Measurements from ENCODE around the gene ADAM10.

ADAM10 gene

DNA sequence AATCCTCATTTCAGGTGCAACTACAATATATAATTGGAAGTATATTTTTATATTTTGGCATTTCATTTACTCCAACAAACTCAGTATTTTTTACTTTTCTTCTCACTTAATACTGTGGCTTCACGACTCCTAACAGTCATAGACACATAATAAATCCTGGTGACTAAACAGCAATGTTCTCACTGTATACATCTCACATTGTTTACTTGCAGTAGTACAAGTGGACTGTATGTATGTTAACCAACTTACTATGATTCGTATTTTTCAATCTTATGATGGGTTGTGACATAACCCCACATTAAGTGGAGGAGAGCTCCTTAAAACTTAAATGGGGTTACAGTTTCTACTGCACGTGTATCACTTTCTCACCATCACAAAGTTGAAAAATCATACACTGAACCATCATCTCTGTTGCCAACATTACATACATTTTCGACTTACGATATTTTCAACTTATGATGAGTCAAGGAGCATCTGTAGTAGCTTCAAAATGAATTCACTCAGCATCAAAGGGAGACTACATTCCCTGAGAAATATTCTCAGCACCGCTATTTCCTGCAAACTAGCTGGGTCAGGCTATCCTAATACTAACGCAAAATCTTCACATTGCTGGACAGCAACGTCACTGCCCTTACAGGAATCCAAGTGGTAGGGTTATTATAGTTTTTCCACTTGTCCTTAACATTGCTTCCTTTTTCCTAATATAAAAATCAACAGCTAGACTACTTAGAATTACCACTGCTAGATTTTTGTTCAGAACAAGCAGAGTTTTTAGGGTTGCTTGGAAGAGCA is 7.3 kb downstream of the ADAM10 start:
- H3K9ac ChIP-seq (ENCODE audit: insufficient read length, low read depth), result no peak overlapping the region
- no peaks in the 10 kb centered on the region for H3K36me3 ChIP-seq (ENCODE audit: insufficient read depth, insufficient read length, low read length)
- no peaks in the 10 kb centered on the region for H3K27me3 ChIP-seq (ENCODE audit: insufficient read depth, insufficient read length)
- H3K4me3 ChIP-seq (ENCODE audit: insufficient read length, low read depth), result no peak overlapping the region
- H3K9me3 ChIP-seq (ENCODE audit: insufficient read depth, low read length), result no peaks in the 10 kb centered on the region
- TF ChIP-seq ZNF274 (IDR thresholded peaks at IDR 0.05; ENCODE audit: low read depth, low read length), result no peak
- no peak for DNase-seq (ENCODE audit: low read depth, low spot score)
- H3K4me1 ChIP-seq (ENCODE audit: insufficient read depth, insufficient read length), result no peaks in the 10 kb centered on the region

DNA sequence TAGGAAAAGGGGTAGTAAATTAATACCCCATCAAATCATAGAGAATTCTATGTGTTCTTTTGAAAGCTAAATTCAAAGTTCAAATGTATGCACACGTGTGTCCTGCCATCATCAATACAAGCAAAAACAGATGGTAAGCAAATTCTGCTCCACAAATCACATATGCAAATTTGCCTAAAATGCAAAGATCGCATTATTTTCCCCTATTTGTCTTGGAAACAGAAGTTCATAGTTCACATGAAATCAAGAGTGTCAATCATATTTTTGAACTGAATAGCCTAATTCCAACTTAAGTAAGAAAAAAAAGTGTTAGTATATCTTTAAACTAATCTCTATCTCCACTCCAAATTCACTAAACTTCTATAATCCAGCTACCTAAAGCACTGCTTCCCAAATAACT is 8.5 kb downstream of the ADAM10 start:
- no peak overlapping the region for H3K9ac ChIP-seq (ENCODE audit: insufficient read length, low read depth)
- no peaks in the 10 kb centered on the region for H3K27me3 ChIP-seq (ENCODE audit: insufficient read depth, insufficient read length)
- H3K36me3 ChIP-seq (ENCODE audit: insufficient read depth, insufficient read length, low read length), result no peaks in the 10 kb centered on the region
- H3K4me1 ChIP-seq (ENCODE audit: insufficient read depth, insufficient read length), result no peaks in the 10 kb centered on the region
- no peak overlapping the region for H3K4me3 ChIP-seq (ENCODE audit: insufficient read length, low read depth)
- H3K9me3 ChIP-seq (ENCODE audit: insufficient read depth, low read length), result no peaks in the 10 kb centered on the region
- no peak for TF ChIP-seq ZNF274 (IDR thresholded peaks at IDR 0.05; ENCODE audit: low read depth, low read length)
- no peak for TF ChIP-seq YY1 (IDR thresholded peaks at IDR 0.05; ENCODE audit: insufficient read depth, insufficient read length)
- no peak for DNase-seq (ENCODE audit: low read depth, low spot score)

DNA sequence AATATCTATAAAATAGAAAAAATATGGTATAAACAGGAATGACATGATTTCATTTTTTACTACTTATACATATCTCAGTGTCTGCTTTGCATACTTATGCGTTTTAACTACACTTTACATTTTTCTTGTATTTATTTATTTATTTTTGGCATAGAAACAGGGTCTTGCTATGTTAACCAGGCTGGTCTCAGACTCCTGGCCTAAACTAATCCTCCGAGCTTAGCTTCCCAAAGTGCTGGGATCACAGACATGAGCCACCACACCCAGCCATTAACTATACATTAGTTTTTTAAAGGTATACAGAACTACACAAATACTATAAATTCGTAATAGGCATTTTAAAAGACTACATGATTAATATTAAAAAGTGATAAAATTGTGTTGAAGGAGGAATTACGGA is 9.1 kb downstream of the ADAM10 start:
- Histone ChIP-seq H3K4me3 (ENCODE audit: insufficient read length, low read depth) (no peak overlapping the region), H3K4me1 (ENCODE audit: insufficient read depth, insufficient read length) (no peaks in the 10 kb centered on the region), H3K9ac (ENCODE audit: insufficient read length, low read depth) (no peak overlapping the region)

DNA sequence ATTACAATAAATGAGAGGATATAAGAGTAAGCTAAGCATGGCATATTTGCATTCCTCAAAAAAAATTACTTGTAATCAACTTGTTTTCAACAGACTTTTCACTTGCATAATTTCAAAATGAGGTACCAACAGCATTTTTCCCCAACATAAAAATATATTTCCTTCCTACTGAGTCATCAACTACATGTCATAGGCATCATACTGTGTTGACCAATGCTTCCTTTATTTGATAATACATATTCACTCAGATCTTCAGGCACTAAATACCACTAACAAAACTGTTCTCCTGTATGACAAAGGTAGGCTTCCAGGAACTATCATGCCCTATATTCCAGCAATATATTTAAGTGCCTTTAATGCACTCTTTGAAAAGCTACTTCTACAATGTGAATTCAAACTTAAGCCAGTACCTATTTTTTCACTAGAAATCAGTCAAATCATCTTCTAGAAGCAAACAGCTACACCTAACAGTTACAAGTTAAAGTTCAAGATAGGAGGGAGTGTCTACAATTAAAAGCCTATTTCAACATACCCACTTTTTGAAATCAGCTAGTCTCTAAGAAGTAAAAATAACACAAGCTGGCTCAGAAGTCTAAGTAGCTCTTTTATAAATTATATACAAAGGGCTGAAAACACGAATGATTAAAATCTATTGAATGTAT is 11.3 kb downstream of the ADAM10 start:
- no peak overlapping the region for H3K9ac ChIP-seq (ENCODE audit: insufficient read length, low read depth)
- no peak for DNase-seq (ENCODE audit: low read depth, low spot score)
- H3K27me3 ChIP-seq (ENCODE audit: insufficient read depth, insufficient read length), result no peaks in the 10 kb centered on the region
- no peaks in the 10 kb centered on the region for H3K9me3 ChIP-seq (ENCODE audit: insufficient read depth, low read length)
- H3K36me3 ChIP-seq (ENCODE audit: insufficient read depth, insufficient read length, low read length), result no peaks in the 10 kb centered on the region
- no peaks in the 10 kb centered on the region for H3K4me1 ChIP-seq (ENCODE audit: insufficient read depth, insufficient read length)
- no peak overlapping the region for H3K4me3 ChIP-seq (ENCODE audit: insufficient read length, low read depth)
- TF ChIP-seq SUZ12 (IDR thresholded peaks at IDR 0.05; ENCODE audit: extremely low read depth, insufficient read depth, insufficient read length), result no peak
- TF ChIP-seq YY1 (IDR thresholded peaks at IDR 0.05; ENCODE audit: insufficient read depth, insufficient read length), result no peak
- no peak for TF ChIP-seq ZNF274 (IDR thresholded peaks at IDR 0.05; ENCODE audit: low read depth, low read length)

More for the DNA sequence above, 9.1 kb downstream of the ADAM10 start:
- H3K36me3 ChIP-seq (ENCODE audit: insufficient read depth, insufficient read length, low read length), result no peaks in the 10 kb centered on the region
- H3K27me3 ChIP-seq (ENCODE audit: insufficient read depth, insufficient read length), result no peaks in the 10 kb centered on the region
- TF ChIP-seq SUZ12 (IDR thresholded peaks at IDR 0.05; ENCODE audit: extremely low read depth, insufficient read depth, insufficient read length) (no peak), YY1 (IDR thresholded peaks at IDR 0.05; ENCODE audit: insufficient read depth, insufficient read length) (no peak), ZNF274 (IDR thresholded peaks at IDR 0.05; ENCODE audit: low read depth, low read length) (no peak)
- DNase-seq (ENCODE audit: low read depth, low spot score), result no peak
- H3K9me3 ChIP-seq (ENCODE audit: insufficient read depth, low read length), result no peaks in the 10 kb centered on the region

DNA sequence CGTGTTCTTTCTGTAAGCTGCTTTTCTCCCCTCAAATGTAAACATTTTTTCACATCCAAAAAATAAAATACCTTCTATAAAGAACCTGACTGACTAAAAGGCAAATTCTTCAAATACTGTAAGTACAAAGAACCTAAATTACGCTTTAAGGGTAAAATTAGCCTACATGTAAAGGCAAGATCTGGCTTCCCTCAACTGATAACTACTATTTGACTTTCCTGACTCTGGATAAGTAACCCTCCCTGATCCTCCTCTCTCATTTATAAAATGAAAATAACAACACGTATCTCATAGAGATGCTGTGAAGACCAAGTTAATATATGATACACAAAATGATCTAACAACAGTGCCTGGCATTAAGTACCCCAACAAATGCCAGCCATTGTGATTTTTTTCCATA is 12.2 kb downstream of the ADAM10 start:
- H3K4me3 ChIP-seq (ENCODE audit: insufficient read length, low read depth), result no peak overlapping the region
- H3K9me3 ChIP-seq (ENCODE audit: insufficient read depth, low read length), result no peaks in the 10 kb centered on the region
- no peaks in the 10 kb centered on the region for H3K27me3 ChIP-seq (ENCODE audit: insufficient read depth, insufficient read length)
- H3K36me3 ChIP-seq (ENCODE audit: insufficient read depth, insufficient read length, low read length), result no peaks in the 10 kb centered on the region
- TF ChIP-seq SUZ12 (IDR thresholded peaks at IDR 0.05; ENCODE audit: extremely low read depth, insufficient read depth, insufficient read length), result no peak
- TF ChIP-seq ZNF274 (IDR thresholded peaks at IDR 0.05; ENCODE audit: low read depth, low read length), result no peak
- no peak for TF ChIP-seq YY1 (IDR thresholded peaks at IDR 0.05; ENCODE audit: insufficient read depth, insufficient read length)
- DNase-seq (ENCODE audit: low read depth, low spot score), result no peak
- H3K9ac ChIP-seq (ENCODE audit: insufficient read length, low read depth), result no peak overlapping the region
- H3K4me1 ChIP-seq (ENCODE audit: insufficient read depth, insufficient read length), result no peaks in the 10 kb centered on the region

DNA sequence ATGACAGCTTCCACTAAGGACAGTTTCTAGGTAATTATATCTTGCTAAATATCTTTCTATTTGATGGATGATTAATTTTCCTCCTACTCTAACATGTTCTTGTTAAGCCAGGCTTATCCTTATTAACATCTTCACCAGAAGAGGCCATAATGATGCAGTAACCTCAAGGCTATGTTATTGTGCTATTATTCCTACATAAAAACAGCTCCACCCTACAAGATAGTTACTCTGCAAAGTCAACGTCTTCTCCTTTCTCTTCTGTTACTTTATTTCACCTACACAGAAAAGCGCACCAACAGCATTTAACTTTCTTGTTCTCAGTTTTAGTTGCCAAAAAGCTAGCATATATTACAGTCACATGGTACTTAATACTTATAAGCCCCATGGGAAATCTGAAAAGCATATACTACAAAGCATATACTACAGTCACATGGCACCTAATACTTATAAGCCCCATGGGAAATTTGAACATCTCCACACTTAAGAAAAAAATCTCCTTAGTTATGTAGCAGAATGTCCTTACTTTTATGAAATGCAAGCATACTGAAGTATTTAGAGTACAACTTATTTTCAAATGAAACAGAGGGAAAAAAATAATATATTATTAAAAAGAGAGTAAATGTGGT is 13.4 kb downstream of the ADAM10 start:
- no peak for TF ChIP-seq ZNF274 (IDR thresholded peaks at IDR 0.05; ENCODE audit: low read depth, low read length)
- no peak for TF ChIP-seq YY1 (IDR thresholded peaks at IDR 0.05; ENCODE audit: insufficient read depth, insufficient read length)
- no peak for TF ChIP-seq SUZ12 (IDR thresholded peaks at IDR 0.05; ENCODE audit: extremely low read depth, insufficient read depth, insufficient read length)
- no peaks in the 10 kb centered on the region for H3K27me3 ChIP-seq (ENCODE audit: insufficient read depth, insufficient read length)
- DNase-seq (ENCODE audit: low read depth, low spot score), result no peak
- no peaks in the 10 kb centered on the region for H3K9me3 ChIP-seq (ENCODE audit: insufficient read depth, low read length)
- no peak overlapping the region for H3K9ac ChIP-seq (ENCODE audit: insufficient read length, low read depth)
- no peaks in the 10 kb centered on the region for H3K36me3 ChIP-seq (ENCODE audit: insufficient read depth, insufficient read length, low read length)
- no peaks in the 10 kb centered on the region for H3K4me1 ChIP-seq (ENCODE audit: insufficient read depth, insufficient read length)
- H3K4me3 ChIP-seq (ENCODE audit: insufficient read length, low read depth), result no peak overlapping the region

DNA sequence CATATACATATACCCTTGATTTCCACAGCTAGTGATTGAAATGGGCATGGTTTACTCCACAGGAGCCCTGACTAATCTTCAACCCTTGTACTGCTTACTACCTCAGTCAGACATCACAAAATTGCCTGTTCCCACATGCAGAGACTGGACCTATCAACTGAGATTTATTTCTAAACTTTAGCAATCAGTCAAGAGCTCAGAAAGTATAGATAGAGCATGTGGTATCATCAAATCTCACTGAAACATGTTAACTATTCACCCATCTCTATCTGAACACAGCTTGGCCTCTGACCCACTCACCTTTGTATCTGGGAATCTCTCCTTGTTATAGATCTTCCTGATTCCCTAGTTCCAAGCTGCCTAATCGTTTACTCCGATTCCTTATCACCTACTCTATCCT is 14.6 kb downstream of the ADAM10 start:
- no peak for DNase-seq (ENCODE audit: low read depth, low spot score)
- Histone ChIP-seq H3K27me3 (ENCODE audit: insufficient read depth, insufficient read length) (no peaks in the 10 kb centered on the region), H3K36me3 (ENCODE audit: insufficient read depth, insufficient read length, low read length) (no peaks in the 10 kb centered on the region), H3K9ac (ENCODE audit: insufficient read length, low read depth) (no peak overlapping the region), H3K4me1 (ENCODE audit: insufficient read depth, insufficient read length) (no peaks in the 10 kb centered on the region), H3K4me3 (ENCODE audit: insufficient read length, low read depth) (no peak overlapping the region), H3K9me3 (ENCODE audit: insufficient read depth, low read length) (no peaks in the 10 kb centered on the region)
- no peak for TF ChIP-seq YY1 (IDR thresholded peaks at IDR 0.05; ENCODE audit: insufficient read depth, insufficient read length)
- TF ChIP-seq ZNF274 (IDR thresholded peaks at IDR 0.05; ENCODE audit: low read depth, low read length), result no peak
- no peak for TF ChIP-seq SUZ12 (IDR thresholded peaks at IDR 0.05; ENCODE audit: extremely low read depth, insufficient read depth, insufficient read length)

All from NT2/D1 (cell line).